Measurements from ENCODE around the gene DCN. TPM values are rescaled to one million over a fixed set of nuclear protein-coding genes. Genes with fewer than 3 reads are reported as not detected.

The DCN gene
- total RNA-seq, 1 donor from 2014 or later: not detected

GRCh38 chr12:91225316-91225715 lies 42.7 kb upstream of the DCN start:
- H3K79me2 ChIP-seq (ENCODE audit: low read depth): no peaks in the 10 kb centered on the region
- H3K4me3 ChIP-seq: no peak overlapping the region
- no peaks in the 10 kb centered on the region for H3K27me3 ChIP-seq
- no peaks in the 10 kb centered on the region for H3K4me1 Mint-ChIP-seq
- H3K9me3 Mint-ChIP-seq: no peaks in the 10 kb centered on the region
- no peak for DNase-seq (ENCODE audit: low spot score)
- H3K27ac Mint-ChIP-seq: no peak overlapping the region
- no peak overlapping the region for H3K4me2 ChIP-seq
- H4K20me1 ChIP-seq (ENCODE audit: low read depth): no peaks in the 10 kb centered on the region
- no peaks in the 10 kb centered on the region for H3K27me3 Mint-ChIP-seq (ENCODE audit: insufficient read depth, low read depth)
- H3K36me3 Mint-ChIP-seq: no peaks in the 10 kb centered on the region
- no peak overlapping the region for H3K4me3 Mint-ChIP-seq
- H3K27ac ChIP-seq: no peak overlapping the region
- no peak overlapping the region for H2AFZ ChIP-seq (replicated peaks)
- no peaks in the 10 kb centered on the region for H3K4me1 ChIP-seq
- no peaks in the 10 kb centered on the region for H3K9me3 ChIP-seq (ENCODE audit: low read depth)
- TF ChIP-seq EZH2phosphoT487 (IDR thresholded peaks at IDR 0.05) (no peak), EZH2 (IDR thresholded peaks at IDR 0.05) (no peak), CTCF (IDR thresholded peaks at IDR 0.05) (no peak)
- H3K9ac ChIP-seq: no peak overlapping the region
- H3K36me3 ChIP-seq: no peaks in the 10 kb centered on the region
- no peaks in the 10 kb centered on the region for H3F3A ChIP-seq (ENCODE audit: low read depth)

- no peak overlapping the region for H2AFZ ChIP-seq (replicated peaks)
- no peaks in the 10 kb centered on the region for H3K79me2 ChIP-seq (ENCODE audit: low read depth)
- no peak overlapping the region for H3K27ac ChIP-seq
- H3K4me1 ChIP-seq: no peaks in the 10 kb centered on the region
- no peaks in the 10 kb centered on the region for H3K4me1 Mint-ChIP-seq
- H3K36me3 ChIP-seq: no peaks in the 10 kb centered on the region
- DNase-seq (ENCODE audit: low spot score): no peak
- H3F3A ChIP-seq (ENCODE audit: low read depth): no peaks in the 10 kb centered on the region
- no peaks in the 10 kb centered on the region for H3K9me3 Mint-ChIP-seq
- H3K9me3 ChIP-seq (ENCODE audit: low read depth): no peaks in the 10 kb centered on the region
- H3K4me2 ChIP-seq: no peak overlapping the region
- no peak overlapping the region for H3K4me3 Mint-ChIP-seq
- H3K9ac ChIP-seq: no peak overlapping the region
- no peak for TF ChIP-seq EZH2phosphoT487 (IDR thresholded peaks at IDR 0.05)
- TF ChIP-seq EZH2 (IDR thresholded peaks at IDR 0.05): no peak
- TF ChIP-seq CTCF (IDR thresholded peaks at IDR 0.05): no peak
- no peaks in the 10 kb centered on the region for H3K27me3 ChIP-seq
- H3K27me3 Mint-ChIP-seq (ENCODE audit: insufficient read depth, low read depth): no peaks in the 10 kb centered on the region
- H4K20me1 ChIP-seq (ENCODE audit: low read depth): no peaks in the 10 kb centered on the region
- no peak overlapping the region for H3K27ac Mint-ChIP-seq
- H3K4me3 ChIP-seq: no peak overlapping the region
- H3K36me3 Mint-ChIP-seq: no peaks in the 10 kb centered on the region
Measured at GRCh38 chr12:91224401-91224800, 41.8 kb upstream of the DCN start.

- no peak overlapping the region for H3K27ac Mint-ChIP-seq
- no peak overlapping the region for H2AFZ ChIP-seq (replicated peaks)
Measured at GRCh38 chr12:91222746-91223145, 40.1 kb upstream of the DCN start.

GRCh38 chr12:91219919-91220318 lies 37.3 kb upstream of the DCN start:
- no peak overlapping the region for H2AFZ ChIP-seq (replicated peaks)
- no peaks in the 10 kb centered on the region for H3F3A ChIP-seq (ENCODE audit: low read depth)
- no peaks in the 10 kb centered on the region for H3K4me1 Mint-ChIP-seq

More at GRCh38 chr12:91222746-91223145, 40.1 kb upstream of the DCN start:
- Histone ChIP-seq H3K36me3 (no peaks in the 10 kb centered on the region), H3K4me1 (no peaks in the 10 kb centered on the region), H4K20me1 (ENCODE audit: low read depth) (no peaks in the 10 kb centered on the region), H3K4me2 (no peak overlapping the region), H3K9ac (no peak overlapping the region), H3K27ac (no peak overlapping the region), H3K79me2 (ENCODE audit: low read depth) (no peaks in the 10 kb centered on the region), H3K27me3 (no peaks in the 10 kb centered on the region), H3K9me3 (ENCODE audit: low read depth) (no peaks in the 10 kb centered on the region), H3F3A (ENCODE audit: low read depth) (no peaks in the 10 kb centered on the region), H3K4me3 (no peak overlapping the region)
- H3K4me1 Mint-ChIP-seq: no peaks in the 10 kb centered on the region
- TF ChIP-seq EZH2phosphoT487 (IDR thresholded peaks at IDR 0.05): no peak
- H3K9me3 Mint-ChIP-seq: no peaks in the 10 kb centered on the region
- no peaks in the 10 kb centered on the region for H3K27me3 Mint-ChIP-seq (ENCODE audit: insufficient read depth, low read depth)
- no peak overlapping the region for H3K4me3 Mint-ChIP-seq
- DNase-seq (ENCODE audit: low spot score): no peak
- no peaks in the 10 kb centered on the region for H3K36me3 Mint-ChIP-seq

More at GRCh38 chr12:91219919-91220318, 37.3 kb upstream of the DCN start:
- no peak overlapping the region for H3K4me3 ChIP-seq
- Mint-ChIP-seq H3K9me3 (no peaks in the 10 kb centered on the region), H3K27me3 (ENCODE audit: insufficient read depth, low read depth) (no peaks in the 10 kb centered on the region), H3K27ac (no peak overlapping the region), H3K4me3 (no peak overlapping the region), H3K36me3 (no peaks in the 10 kb centered on the region)
- no peaks in the 10 kb centered on the region for H3K27me3 ChIP-seq
- H3K27ac ChIP-seq: no peak overlapping the region
- no peak for TF ChIP-seq EZH2phosphoT487 (IDR thresholded peaks at IDR 0.05)
- TF ChIP-seq EZH2 (IDR thresholded peaks at IDR 0.05): no peak
- TF ChIP-seq CTCF (IDR thresholded peaks at IDR 0.05): no peak
- no peak for DNase-seq (ENCODE audit: low spot score)
- H3K36me3 ChIP-seq: no peaks in the 10 kb centered on the region
- H3K79me2 ChIP-seq (ENCODE audit: low read depth): no peaks in the 10 kb centered on the region
- H4K20me1 ChIP-seq (ENCODE audit: low read depth): no peaks in the 10 kb centered on the region
- no peaks in the 10 kb centered on the region for H3K4me1 ChIP-seq
- no peaks in the 10 kb centered on the region for H3K9me3 ChIP-seq (ENCODE audit: low read depth)
- H3K9ac ChIP-seq: no peak overlapping the region
- no peak overlapping the region for H3K4me2 ChIP-seq

Data from neural progenitor cell (in vitro differentiated cells).